Kidney tubule cell (primary cell): ENCODE measurements around the gene MICAL2.
"Not testable (repeated sequence)": the region's sequence is repeated elsewhere in the genome, so short reads cannot be mapped to it uniquely, and the experiment has no call there.

ENCODE experiments used
- DNase-seq: peaks from one replicate; pipeline ENCODE4 v3.0.0-alpha.2; 2018; ENCODE audit warnings: low spot score

The MICAL2 gene

GRCh38 chr11:12135185-12135584 is 24.8 kb downstream of the MICAL2 start:
- no peak for DNase-seq

DNA sequence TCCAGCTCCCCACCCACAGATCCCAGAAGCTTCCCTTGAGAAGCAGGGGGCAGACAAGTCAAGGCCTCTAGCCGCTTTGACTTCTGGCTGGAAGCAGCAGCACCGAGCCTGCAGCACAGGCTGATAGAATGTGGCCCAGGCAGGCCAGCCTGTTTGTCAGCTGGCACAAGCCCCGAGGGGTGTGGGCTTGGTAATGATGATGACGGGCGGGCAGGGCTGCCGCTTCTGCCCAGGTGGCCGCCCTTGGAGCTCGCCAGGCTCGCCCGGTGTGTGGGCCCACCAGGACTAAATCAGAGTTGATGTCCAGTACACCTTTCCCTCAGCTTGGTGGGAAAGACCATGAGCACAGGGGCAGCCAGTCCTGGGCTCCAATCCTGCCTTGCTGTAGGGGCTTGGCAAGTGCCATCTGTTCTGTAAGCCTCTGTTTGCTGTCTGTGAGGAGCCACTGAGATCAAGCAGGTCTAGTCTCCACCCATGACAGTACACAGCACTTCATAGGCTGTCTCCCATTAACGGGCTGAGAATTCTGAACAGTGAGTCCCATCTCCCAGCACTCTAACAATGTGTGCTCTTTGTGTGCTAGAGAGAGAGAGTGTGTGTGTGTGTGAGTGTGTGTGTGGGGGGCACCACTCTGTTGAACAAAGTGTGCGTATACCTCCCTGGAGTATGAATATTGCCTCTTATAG is 26.8 kb downstream of the MICAL2 start:
- no peak for DNase-seq

DNA sequence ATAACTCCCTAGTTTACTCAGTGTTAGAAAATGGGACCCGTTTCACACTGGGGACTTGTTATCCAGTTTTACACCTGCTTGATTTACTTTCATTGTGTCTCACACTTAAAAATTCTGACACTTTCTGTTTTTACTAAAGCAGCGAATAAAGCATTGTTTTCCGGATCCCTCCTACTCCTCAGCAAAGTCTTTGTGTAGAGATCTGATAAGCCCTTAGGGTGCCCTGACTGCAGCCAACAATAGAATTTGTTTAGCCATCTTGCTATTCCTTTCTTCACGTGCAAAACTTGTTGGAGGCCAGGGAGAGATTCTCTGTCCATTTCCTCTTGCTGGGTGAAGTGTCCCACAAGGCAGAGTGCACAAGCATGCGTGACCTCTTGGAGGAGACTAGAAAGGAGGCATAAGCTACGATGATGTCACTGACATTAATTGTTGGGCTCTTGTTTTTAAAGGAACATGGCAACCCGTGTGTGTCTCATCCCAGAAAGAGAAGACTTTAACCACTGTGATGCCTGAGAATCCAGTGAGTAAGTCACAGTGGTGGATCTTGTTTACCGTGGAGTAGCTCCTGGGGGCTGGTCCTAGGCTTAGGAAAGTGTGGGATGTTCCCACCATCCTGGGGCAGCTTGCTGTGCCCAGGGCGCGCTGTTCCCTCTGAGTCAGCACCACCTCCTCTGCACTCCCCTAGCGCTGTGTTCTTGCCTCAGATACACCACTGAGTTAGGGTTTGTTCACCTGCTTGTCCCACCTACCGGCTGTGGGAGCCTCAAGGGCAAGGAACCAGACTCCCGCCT is 27.7 kb downstream of the MICAL2 start:
- DNase-seq = peak; percentile 97

- DNase-seq = peak; percentile 64
Measured at GRCh38 chr11:12139144-12139881, 28.9 kb downstream of the MICAL2 start.

DNA sequence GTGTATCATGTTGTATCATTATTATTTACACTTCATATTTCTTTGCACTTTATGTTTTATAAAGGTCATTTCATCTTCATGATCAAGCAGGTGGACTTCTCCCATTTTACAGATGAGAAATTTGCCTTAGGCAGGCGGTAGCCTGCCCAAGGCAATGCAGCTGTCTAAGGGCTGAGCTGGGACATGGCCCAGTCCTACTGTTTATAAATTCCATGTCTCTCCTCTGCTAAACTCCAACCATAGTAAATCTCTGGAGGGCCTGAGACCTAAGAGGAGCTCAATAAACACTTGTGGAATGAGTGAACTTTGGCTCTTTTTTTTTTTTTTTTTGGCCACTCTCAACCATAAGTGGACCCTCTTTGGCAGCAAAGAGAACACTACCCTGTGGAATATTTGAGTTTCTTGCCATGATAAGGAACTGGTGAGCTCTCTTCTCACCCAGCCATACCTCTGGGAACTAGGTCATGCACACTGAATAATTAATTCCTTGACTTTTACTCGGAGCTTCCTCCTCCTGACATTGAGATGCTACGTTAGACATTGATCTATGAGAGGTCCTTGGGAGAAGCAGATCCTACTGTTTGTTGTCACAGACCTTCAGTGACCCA is 29.9 kb downstream of the MICAL2 start:
- peak; percentile 32 for DNase-seq

DNA sequence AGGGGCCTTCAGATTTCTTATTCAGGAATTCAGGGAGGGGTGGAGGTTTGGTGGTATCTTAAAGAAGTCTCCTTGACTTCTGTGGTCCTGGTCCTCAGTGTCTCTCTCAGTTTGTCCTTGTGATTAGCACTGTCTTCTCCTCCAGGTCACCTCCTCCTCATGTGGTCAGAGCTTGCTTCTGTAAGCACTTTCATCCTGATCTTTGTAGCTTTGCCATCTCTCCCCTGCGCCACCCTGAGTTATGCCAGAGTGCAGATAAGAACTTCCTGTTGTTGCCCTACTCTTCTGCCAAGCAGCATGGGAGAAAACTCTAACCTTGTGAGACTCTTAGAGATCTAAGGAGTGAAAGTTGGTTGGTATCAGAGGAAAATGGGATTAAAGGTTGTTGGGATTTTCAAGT is 30.9 kb downstream of the MICAL2 start:
- no peak for DNase-seq

- no peak for DNase-seq
Measured at GRCh38 chr11:12142176-12142575, 31.8 kb downstream of the MICAL2 start.

- DNase-seq = no peak
Measured at GRCh38 chr11:12142909-12143308, 32.5 kb downstream of the MICAL2 start.

DNA sequence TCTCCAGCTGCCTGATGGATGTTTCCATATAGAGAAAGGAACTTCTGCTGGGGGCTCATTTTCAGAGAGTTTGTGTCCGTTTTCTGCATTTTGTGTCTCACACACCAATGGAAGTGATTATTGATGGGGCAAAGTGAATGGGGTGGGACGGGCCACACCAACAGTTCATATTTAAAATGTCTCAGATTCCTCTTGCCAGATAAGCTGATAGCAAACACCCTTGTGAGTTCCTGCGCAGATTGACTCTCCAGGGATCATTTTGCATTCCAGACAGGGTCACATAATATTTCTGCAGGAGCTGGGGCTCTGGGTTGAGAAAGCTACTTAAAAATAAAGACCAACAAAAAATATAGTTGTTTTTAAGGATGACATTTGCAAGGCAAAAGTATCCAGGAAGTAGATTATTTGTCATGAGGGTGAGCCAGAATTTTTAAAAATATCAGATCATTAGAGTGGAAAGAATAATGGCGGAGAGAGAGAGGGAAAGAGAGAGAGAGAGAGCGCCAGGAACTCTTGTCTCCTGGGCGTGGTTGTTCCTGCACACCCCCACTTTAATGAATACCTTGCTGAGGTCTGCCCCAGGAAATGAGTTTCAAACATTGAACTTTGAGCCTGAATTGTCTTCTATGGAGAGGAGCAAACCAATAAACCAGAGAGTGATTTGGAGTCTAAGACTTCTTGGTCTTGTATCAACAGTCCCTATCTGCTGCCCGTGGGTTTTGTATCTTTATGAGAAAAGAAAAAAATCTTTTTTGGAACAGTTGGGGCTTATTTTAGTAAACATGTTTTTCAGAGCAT is 33.3 kb downstream of the MICAL2 start:
- DNase-seq = peak; percentile 42

DNA sequence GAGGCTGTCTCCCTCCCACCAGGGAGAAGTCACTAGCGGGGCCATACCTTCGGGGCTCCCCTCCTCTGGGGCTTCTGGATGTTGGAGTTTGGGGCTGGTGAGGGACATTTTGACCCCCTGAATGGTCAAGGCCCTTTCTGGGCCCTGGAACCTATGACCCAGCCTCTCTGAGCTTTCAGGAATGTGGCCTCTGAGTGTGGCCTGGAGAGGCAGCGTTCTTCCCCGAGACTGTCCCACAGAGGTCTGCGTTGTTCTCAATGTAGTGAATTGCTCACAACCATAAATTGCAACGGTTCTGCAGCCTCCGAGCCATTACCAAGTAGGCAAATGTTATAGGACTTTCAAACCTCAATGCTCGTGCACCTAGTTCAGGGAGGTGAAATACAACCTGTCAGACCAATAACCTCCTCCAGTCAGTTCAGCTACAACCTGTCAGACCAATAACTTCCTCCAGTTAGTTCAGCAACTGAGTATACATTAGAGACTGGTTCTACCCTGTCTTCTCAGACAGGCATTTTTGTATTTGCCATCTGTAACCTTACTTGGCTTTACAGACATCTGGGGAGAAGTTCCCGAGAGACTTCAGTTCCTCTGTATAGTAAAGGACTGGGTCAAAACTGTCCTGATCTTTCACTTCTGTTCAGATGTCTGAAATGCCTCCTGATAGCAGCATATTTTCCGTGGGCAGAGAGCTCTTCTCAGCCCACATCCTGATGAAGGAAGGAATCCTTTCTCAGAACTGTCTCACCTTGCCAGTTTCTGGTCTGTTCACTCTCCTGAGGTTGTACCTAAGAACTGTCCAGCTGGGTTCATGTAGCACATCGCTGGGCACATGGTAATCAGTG is 34.2 kb downstream of the MICAL2 start:
- no peak for DNase-seq

- DNase-seq = not testable (repeated sequence)
Measured at GRCh38 chr11:12146678-12147077, 36.3 kb downstream of the MICAL2 start.

DNA sequence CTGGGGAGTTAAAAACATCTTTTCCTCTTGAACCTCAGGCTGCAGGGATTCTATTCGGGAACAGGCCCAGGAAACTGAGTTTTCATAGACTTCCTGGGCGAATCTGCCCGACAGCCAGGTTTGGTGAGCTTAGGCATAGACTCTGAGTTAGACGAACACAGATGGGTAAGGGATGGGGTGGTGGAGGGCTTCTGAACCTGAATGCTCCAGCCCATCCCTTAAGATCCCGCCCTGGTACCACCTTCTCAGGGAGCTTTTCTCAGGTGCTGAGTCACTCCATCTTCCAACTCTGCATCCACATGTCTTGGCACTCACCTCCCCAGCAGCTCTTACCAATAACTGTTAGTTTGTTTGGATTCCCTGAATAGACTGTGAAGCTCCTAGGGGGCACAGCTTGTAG is 37.4 kb downstream of the MICAL2 start:
- DNase-seq = no peak

DNA sequence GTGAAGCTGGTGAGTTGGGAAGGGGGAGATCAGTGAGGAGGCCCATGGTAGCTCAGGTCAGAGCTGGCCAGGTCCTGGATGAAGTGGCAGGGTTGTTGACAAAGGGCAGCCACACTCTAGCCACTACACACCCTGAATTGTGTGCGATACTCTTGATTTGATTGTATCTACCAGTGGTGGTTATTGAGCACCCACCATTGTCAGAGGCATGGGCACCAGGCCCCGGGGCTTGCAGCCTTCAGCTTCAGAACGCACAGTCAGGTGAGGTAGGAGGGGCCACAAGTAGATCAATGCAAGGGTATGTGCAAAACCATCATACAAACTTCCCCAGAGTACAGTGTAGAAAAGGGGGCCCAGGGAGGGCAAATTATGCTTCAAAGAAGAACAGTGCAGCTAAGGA is 38.1 kb downstream of the MICAL2 start:
- DNase-seq = no peak

GRCh38 chr11:12148882-12149281 is 38.5 kb downstream of the MICAL2 start:
- DNase-seq = no peak

DNA sequence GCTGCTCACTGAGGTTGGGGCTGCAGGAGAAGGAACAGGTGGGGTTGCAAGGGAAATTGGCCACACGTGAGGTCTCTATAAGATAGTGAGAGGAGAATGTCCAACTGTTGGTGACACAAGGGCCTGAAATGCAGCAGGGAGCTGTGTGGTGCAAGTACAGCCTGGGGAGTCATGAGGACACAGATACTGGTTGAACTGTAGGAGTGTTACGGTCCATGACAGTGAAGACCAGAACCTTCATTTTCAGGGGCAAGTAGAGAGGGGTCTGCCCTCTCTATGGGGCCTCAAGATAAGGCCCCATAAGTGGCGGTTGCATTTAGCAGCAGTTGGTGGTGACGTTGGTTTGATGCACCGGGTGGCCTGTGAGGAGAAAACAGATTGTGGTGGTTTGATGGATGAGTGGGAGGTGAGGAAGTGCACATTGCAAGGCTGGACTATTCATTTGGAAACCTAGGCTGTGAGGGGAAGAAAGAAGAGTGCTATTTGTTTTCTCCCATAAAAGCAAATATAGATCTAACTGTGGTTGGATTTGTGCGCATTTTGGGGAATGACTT is 39.4 kb downstream of the MICAL2 start:
- no peak for DNase-seq

DNA sequence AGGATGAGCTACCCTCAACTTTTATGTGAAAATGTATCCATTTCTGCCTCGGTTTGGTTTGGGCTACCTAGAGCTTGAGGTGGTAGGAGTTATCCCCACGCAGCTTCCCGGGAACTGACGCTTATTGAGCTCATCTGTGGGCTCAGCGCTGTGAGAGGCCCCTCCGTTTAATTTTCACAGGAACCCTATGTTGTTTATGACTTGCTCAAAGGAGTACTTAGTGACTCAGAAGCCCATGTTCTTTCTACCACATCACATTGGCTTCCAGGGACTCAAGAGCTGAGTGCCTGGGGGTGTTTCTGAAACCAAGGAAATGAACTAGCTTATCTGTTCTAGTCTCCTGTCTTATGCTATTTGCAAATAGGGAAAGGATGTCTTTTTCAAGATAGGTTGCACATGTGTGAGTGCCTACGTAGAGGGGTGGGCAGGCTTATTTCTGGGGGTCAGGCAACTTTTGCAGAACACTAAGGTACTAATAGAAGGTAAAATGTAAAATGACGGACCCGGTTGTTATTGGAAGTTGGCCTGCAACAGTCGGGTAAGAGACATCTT is 40.5 kb downstream of the MICAL2 start:
- peak; percentile 33 for DNase-seq

DNA sequence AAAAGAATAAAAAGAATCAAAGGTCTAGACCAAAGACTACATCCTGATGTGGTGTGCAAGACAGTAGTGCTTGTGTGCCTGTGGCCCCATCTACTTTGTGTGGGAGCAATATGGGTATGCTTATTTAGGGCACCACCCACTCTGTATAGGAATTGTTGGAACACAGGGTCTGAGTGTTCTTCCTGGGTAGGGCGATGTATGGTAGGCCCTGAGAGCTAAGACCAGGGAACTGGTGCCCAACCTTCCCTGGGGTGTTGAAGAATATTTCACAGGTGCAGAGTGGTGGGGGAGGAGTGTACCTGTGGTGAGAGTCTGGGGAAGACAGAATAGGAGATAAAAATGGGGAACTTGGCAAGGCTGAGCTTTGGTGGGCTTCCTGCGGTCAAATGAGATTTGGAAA is 41.9 kb downstream of the MICAL2 start:
- no peak for DNase-seq

DNA sequence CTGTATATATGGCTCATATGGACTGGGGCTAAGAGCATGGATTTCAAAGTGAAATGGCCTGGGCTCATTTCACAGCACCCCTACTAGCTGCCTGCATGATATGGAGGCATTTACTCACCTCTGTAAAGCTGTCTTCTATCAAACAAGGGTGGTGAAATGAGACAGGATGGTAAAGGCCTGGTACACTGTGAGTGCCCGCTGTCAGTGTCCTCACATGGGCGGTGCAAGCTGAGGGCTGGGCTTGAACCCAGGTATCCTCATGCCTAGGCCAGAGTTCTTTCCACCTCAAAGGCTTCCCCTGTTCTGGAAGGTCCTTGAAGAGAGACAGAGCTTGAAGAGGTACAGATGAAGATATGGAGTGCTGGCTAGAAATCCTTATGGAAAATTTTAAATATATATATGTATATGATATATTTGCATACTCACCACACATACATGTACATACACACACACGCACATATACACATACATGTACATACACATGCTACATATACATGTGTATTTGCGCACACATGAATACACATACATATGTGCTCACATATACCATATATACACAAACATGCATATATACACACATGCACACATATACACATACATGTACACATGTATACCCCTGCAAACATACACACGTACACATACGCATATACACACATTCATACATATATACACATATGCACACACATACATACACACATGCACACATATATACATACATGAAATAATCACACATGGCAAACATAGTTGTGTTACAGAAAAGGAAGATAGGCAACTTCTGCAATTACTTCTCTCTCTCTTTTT is 44.7 kb downstream of the MICAL2 start:
- DNase-seq = no peak

DNA sequence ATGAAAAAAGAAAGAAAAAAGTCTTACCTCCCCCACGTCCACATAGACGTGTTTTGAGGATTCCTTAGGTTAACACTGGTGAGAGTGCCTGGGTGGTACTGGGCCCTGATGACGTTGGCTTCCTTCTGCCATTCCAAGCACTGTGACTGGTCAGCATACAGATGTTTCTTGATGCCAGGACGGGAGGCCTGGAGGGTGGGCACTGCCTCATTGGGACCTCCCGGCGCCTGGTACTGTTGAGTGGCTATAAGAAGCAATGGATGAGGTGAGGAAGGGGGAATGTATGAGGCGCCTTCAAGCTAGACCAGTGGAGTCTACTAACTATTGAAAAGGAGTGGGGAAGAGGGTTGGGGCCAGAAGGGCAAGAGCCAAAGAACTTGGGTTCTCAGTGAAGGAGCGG is 45.3 kb downstream of the MICAL2 start:
- no peak for DNase-seq
